Left lobe of liver (tissue), 2 donors: ENCODE results near the gene ZNF493. TPM values are rescaled to one million over a fixed set of nuclear protein-coding genes. Genes with fewer than 3 reads are reported as not detected.

Experiments
- ATAC-seq: fragments of 200-7000 bp; cut with Tn5 transposase; one replicate; pipeline ENCODE4 v1.9.1; 2020; ENCODE audit warnings: mild to moderate bottlenecking, moderate library complexity
- DNase-seq: peaks from one replicate; pipeline ENCODE4 v3.0.0-alpha.2; 2020; ENCODE audit warnings: low spot score
- total RNA-seq: library from RNA; stranded (reverse); gene quantifications from one replicate; pipeline ENCODE4 v1.2.1, GENCODE V29; 2021
- donor health status: DM: no; HTN: no; CAD: no; lungs with moderate emphysema.
- donor health status: DM: no; HTN: yes; CAD: no.

Gene ZNF493
- total RNA-seq, 1 donor from 2014 or later: 5.9 TPM

DNA sequence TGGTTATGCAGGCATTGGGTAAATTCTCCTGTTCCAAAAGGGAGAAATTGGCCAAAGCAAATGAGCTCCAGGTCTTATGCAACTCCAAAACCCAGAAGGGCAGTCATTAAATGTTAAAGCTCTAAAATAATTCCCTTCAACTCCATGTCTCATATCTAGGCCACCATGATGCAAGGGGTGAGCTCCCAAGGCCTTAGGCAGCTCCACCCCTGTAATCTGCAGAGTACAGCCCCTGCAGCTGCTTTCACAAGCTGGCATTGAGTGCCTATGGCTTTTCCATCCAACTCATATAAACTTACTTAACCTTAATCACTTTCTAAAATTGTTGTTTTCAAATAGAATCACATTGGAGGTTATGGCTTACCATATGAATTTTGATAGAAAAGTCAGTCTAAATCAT lies 63.8 kb downstream of the ZNF493 start:
- no peak for ATAC-seq

DNA sequence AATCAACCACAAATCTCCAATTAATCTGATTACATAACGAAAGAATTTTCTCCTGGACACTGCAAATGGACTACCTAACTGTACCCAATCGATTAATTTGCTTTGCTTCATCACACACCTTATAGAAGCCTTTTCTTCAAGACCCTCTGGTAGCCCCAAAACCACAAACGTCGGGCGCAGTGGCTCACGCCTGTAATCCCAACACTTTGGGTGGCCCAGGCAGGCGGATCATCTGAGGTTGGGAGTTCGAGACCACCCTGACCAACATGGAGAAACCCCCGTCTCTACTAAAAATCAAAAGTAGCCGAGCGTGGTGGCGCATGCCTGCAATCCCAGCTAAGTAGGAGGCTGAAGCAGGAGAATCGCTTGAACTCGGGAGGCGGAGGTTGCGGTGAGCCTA lies 65.6 kb downstream of the ZNF493 start:
- no peak for DNase-seq
- ATAC-seq: no peak

More for the DNA sequence above, 63.8 kb downstream of the ZNF493 start:
- no peak for DNase-seq

DNA sequence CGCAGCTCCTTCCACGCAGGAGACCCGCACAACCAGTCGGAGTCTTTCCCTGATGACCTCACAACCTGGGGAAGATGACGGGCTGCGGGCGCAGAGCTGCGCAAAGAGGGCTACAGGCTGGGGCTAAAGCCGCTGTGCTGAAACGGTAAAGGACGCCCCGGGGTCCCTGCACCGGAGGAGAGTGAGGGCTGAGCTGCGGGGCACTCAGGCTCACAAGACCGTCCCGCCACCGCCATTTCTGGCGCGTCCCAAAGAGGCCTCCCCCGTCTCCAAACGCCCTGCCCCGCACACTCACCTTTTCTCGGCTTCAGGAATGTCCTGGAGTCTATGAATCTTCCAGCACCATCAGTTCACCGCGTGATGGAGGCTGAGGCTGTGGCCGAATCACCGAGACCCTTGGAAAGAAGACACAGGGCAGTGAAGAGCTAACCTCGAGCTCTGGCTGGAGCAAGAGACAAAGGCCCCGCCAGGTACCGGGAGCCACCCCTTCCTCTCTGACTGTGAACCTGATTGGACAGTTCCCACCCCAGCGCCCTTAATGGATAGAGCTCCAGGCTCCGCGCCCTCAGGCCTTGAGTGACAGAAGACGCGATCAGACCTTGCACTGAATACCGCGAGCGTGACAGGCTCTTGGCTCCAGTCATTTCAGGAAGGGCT lies 66.6 kb downstream of the ZNF493 start:
- ATAC-seq (peak; percentile 29), DNase-seq (no peak)

DNA sequence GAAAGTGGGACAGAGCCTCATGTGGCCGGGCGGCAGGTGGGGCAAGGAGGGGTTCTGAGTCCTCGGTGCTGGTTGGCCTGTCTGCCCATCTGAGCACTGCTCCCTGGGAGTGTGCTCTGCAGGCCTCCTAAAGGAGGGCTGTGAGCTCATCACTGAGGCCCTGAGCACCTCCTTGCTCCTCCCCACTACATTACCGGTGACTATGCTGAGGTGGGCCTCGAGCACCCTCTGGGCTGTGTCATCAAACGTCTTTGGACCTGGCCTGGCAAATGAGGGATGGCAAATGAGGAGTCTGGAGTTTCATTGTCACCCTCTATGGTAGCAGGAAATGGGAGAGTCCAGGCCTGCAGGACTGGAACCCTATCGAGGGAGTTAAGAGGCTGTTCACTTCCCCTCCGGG lies 69.7 kb downstream of the ZNF493 start:
- ATAC-seq: no peak
- DNase-seq: no peak

DNA sequence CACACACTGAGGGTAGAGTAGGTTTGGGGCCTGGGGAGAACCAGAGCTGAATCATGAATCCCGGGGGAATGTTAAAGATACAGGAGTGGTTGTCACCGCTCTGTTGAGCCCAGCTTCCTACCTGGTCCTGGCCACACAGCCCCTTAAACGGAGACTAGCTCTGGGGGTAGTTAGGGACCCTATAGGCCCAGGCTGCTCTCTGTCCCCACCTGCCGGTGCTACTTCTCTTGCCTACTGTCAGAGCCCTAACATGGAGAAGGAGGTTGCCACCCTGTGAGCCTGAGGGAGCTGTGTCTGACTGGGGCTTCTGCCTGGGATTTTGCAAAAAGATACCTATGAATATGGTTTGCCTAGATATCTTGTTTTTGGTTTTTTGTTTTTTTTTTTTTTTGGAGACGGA lies 71.9 kb downstream of the ZNF493 start:
- DNase-seq (peak; percentile 19), ATAC-seq (no peak)

DNA sequence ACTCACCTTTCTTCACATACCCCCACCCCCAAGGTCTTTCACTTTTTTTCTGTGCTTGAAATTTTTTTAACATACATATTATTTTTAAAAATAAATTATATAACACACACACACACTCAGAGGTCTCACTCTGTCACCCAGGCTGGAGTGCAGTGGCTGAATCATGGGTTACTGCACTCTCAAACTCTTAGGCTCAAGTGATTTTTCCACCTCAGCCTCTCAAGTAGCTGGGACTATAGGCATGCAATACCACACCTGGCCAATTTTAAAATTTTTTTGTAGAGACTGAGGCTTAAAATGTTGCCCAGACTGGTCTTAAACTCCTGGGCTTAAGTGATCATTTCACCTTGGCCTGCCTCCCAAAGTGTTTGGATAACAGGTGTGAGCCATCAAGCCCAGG lies 75.6 kb downstream of the ZNF493 start:
- ATAC-seq: no peak
- no peak for DNase-seq

DNA sequence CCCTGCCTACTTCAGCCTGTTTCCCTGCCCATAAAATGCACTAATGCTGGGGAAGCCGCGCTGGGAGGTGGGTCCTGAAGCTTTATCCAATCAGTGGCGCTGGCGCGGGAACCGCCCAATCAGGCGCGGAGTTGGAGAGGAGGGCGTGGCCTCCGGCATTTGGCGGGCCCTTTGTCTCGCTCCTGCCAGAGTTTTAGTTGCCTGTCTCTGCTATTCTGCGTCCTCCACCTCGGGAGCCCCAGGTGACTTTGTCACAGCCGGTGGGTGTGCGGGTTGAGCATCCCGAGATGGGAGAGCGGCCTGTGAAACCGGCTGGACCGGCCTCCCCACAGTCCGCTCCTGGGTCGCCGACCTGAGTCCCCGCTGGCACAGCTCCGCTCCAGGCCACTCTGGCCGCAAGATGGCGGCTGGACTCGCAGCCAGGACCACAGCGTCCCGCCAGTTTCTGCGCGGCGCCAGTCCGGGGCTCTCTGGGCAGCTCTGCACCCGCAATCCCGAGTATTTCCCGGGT lies 77.8 kb downstream of the ZNF493 start:
- peak; percentile 85 for ATAC-seq

More for the DNA sequence above, 77.8 kb downstream of the ZNF493 start:
- DNase-seq: peak; percentile 68

Other genes with a start within 250 kb of the ZNF493 start
- gene ZNF708, start 67.7 kb upstream of the ZNF493 start, total RNA-seq: 1.8 TPM
- gene ZNF738, start 38.1 kb upstream of the ZNF493 start, total RNA-seq: 0.38 TPM
- 9.2 TPM for gene ZNF429, start 108.5 kb downstream of the ZNF493 start, total RNA-seq